ENCODE results near the gene CACNA1B.

GRCh38 chr9:137989156-137989555 lies 111.6 kb downstream of the CACNA1B start:
- TF ChIP-seq YY1 (IDR thresholded peaks at IDR 0.05; ENCODE audit: insufficient read depth, insufficient read length) (no peak), ZNF274 (IDR thresholded peaks at IDR 0.05; ENCODE audit: low read depth, low read length) (no peak), SUZ12 (IDR thresholded peaks at IDR 0.05; ENCODE audit: extremely low read depth, insufficient read depth, insufficient read length) (no peak)
